OCI-LY3 (cell line): ENCODE results near the gene UGT1A9.

Source experiments
- CTCF ChIP-seq: fragments of 200-600, 300-600 bp; sonication (generic); IDR thresholded peaks from 2 replicates; pipeline ENCODE4 v1.5.1; 2014; ENCODE audit warnings: antibody characterized with exemption, low read length, low read depth
- EZH2phosphoT487 ChIP-seq: fragments of 200-600 bp; shearing (Covaris generic); IDR thresholded peaks from 2 replicates; pipeline ENCODE4 v1.6.1; 2018; ENCODE audit warnings: antibody characterized with exemption, mixed run types, low read depth

GRCh38 chr2:233708942-233709341, 37.2 kb downstream of the UGT1A9 start:
- TF ChIP-seq CTCF (no peak), EZH2phosphoT487 (no peak)
